ENCODE data around the gene HOXD11. TPM values are rescaled to one million over a fixed set of nuclear protein-coding genes. Genes with fewer than 3 reads are reported as not detected.
A peak's percentile ranks its signal among the peaks of the same experiment; 100 is the strongest.

HOXD11 gene
- total and polyA plus RNA-seq, 2 experiments from 2014 or later = not detected

DNA sequence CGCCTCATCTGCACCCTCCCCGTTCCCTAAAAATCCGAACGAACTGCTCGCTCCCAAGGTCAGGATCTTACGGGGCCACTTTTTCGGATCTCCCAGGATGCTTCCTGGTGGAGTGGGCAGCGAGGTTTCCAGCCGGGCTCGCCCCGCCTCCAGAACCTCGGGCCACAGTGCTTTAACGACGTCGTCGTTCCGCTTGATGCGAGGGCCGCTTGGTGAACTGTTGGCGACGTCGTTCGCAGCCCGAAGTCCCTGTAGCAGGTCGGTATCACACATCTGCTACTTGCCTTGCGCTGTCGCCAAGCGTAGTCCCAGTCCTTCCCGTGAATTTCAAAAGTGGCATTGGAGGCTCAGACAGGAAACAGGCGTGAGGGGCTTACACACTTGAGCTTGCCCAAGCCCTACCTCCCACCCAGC, 38.7 kb upstream of the HOXD11 start:
- Histone ChIP-seq H3K9me3 (ENCODE audit: low read depth) (no peaks in the 10 kb centered on the region), H3K36me3 (no peaks in the 10 kb centered on the region), H3K4me3 (peak overlapping the region; percentile 10), H3K4me1 (ENCODE audit: low read depth) (no peaks in the 10 kb centered on the region), H3K27me3 (peaks cover 100% of the 10 kb centered on the region), H3K27ac (no peak overlapping the region)
- TF ChIP-seq, protein P1, sequence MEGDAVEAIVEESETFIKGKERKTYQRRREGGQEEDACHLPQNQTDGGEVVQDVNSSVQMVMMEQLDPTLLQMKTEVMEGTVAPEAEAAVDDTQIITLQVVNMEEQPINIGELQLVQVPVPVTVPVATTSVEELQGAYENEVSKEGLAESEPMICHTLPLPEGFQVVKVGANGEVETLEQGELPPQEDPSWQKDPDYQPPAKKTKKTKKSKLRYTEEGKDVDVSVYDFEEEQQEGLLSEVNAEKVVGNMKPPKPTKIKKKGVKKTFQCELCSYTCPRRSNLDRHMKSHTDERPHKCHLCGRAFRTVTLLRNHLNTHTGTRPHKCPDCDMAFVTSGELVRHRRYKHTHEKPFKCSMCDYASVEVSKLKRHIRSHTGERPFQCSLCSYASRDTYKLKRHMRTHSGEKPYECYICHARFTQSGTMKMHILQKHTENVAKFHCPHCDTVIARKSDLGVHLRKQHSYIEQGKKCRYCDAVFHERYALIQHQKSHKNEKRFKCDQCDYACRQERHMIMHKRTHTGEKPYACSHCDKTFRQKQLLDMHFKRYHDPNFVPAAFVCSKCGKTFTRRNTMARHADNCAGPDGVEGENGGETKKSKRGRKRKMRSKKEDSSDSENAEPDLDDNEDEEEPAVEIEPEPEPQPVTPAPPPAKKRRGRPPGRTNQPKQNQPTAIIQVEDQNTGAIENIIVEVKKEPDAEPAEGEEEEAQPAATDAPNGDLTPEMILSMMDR (IDR thresholded peaks at IDR 0.05; ENCODE audit: low read depth, low read length) = no peak
- peak in 1 of 2 donors; percentile 49 for DNase-seq (ENCODE audit: low read depth in 1 of 2, low spot score in 1 of 2)

GRCh38 chr2:176071330-176072291, 35.5 kb upstream of the HOXD11 start:
- Histone ChIP-seq H3K27me3 (peaks cover 100% of the 10 kb centered on the region), H3K4me3 (no peak overlapping the region), H3K9me3 (ENCODE audit: low read depth) (no peaks in the 10 kb centered on the region), H3K36me3 (no peaks in the 10 kb centered on the region), H3K4me1 (ENCODE audit: low read depth) (no peaks in the 10 kb centered on the region), H3K27ac (no peak overlapping the region)
- TF ChIP-seq, protein P1 (IDR thresholded peaks at IDR 0.05; ENCODE audit: low read depth, low read length) = no peak
- DNase-seq (ENCODE audit: low read depth in 1 of 2, low spot score in 1 of 2) = no peak

DNA sequence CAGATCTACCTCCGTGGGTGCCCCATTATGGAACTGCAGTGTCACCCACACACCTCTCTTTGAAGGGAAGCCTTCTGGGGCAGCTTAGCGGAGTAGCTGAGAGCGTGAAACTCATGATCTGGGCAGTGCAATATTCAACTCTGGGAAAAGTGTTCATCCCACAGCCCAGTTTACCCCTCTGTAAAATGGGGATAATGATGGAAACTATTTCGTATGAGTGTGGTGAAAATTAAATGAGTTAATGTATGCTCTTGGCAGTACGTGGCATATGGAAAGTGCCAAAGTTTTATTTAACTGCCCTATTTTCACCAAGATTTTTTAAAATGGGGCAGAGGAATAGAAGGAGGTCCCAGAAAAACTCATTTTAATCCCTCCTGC, 34.8 kb upstream of the HOXD11 start:
- no peak for DNase-seq (ENCODE audit: low read depth in 1 of 2, low spot score in 1 of 2)
- H3K4me3 ChIP-seq = no peak overlapping the region
- H3K4me1 ChIP-seq (ENCODE audit: low read depth) = no peaks in the 10 kb centered on the region
- TF ChIP-seq, protein P1 (IDR thresholded peaks at IDR 0.05; ENCODE audit: low read depth, low read length) = no peak
- H3K9me3 ChIP-seq (ENCODE audit: low read depth) = no peaks in the 10 kb centered on the region
- no peak overlapping the region for H3K27ac ChIP-seq
- no peaks in the 10 kb centered on the region for H3K36me3 ChIP-seq
- peaks cover 100% of the 10 kb centered on the region for H3K27me3 ChIP-seq

GRCh38 chr2:176072951-176073904, 33.9 kb upstream of the HOXD11 start:
- Histone ChIP-seq H3K27ac (no peak overlapping the region), H3K4me1 (ENCODE audit: low read depth) (no peaks in the 10 kb centered on the region), H3K27me3 (peaks cover 100% of the 10 kb centered on the region), H3K4me3 (no peak overlapping the region), H3K9me3 (ENCODE audit: low read depth) (no peaks in the 10 kb centered on the region), H3K36me3 (no peaks in the 10 kb centered on the region)
- TF ChIP-seq, protein P1 (IDR thresholded peaks at IDR 0.05; ENCODE audit: low read depth, low read length) = no peak
- DNase-seq (ENCODE audit: low read depth in 1 of 2, low spot score in 1 of 2) = no peak

DNA sequence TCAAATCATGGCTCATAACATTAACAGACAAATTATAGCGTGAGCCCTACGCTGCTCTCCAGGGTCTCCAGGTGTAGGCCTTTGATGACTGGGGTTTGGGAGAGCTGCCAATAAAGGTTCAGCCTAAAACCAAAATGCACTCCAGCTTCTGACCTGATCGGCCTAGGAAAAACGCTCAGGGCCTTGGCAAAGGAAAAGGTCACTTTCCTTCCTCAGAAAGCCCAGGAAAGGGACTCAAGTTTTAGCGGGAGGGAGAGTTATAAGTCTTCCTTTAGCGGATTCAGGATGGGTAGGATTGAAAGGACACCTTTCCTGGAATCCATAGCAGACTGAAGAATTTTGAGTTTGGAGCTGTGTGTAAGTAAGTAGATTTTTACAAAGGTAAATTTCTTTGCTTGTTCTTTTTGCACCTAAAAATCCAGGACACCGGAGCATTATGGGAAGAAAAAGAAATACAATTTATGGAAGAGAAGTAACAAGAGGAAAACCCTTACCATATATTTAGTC, 32.1 kb upstream of the HOXD11 start:
- Histone ChIP-seq H3K27me3 (peaks cover 100% of the 10 kb centered on the region), H3K27ac (no peak overlapping the region), H3K9me3 (ENCODE audit: low read depth) (no peaks in the 10 kb centered on the region), H3K4me1 (ENCODE audit: low read depth) (peaks cover 3% of the 10 kb centered on the region), H3K4me3 (peak overlapping the region; percentile 7), H3K36me3 (no peaks in the 10 kb centered on the region)
- no peak for DNase-seq (ENCODE audit: low read depth in 1 of 2, low spot score in 1 of 2)
- TF ChIP-seq, protein P1 (IDR thresholded peaks at IDR 0.05; ENCODE audit: low read depth, low read length) = no peak

Data from cardiac muscle cell (in vitro differentiated cells and primary cell).